H1 (cell line): Measurements from ENCODE around the gene MCAT. TPM values are rescaled to one million over a fixed set of nuclear protein-coding genes. Genes with fewer than 3 reads are reported as not detected.

Experiments used
- BRCA1 ChIP-seq: IDR thresholded peaks from 2 replicates; pipeline ENCODE4 v1.6.1; 2012; ENCODE audit warnings: low read depth, low read length, improper control_type of control experiment
- CTCF ChIP-seq, 3 experiments: IDR thresholded peaks; 1 replicate in 2 of 3; 2 replicates in 1 of 3; pipeline versions ENCODE4 v1.5.1 to v1.6.1; 2011; ENCODE audit warnings: low read length in 3 of 3, mild to moderate bottlenecking in 3 of 3, inconsistent platforms in 2 of 3, low read depth in 1 of 3, moderate library complexity in 1 of 3; ENCODE audit not compliant: insufficient read depth in 1 of 3; ENCODE audit errors: control extremely low read depth in 1 of 3
- FOSL1 ChIP-seq: IDR thresholded peaks from 2 replicates; pipeline ENCODE4 v1.6.1; 2011; ENCODE audit warnings: mild to moderate bottlenecking, low read depth, low read length, moderate library complexity; ENCODE audit not compliant: insufficient read depth
- JUND ChIP-seq: IDR thresholded peaks from 2 replicates; pipeline ENCODE4 v1.6.1; 2011; ENCODE audit warnings: mild to moderate bottlenecking, improper control_type of control experiment, low read length
- KDM5A ChIP-seq: fragments of 200-600 bp; IDR thresholded peaks from 2 replicates; pipeline ENCODE4 v1.7.1; 2012; ENCODE audit warnings: mild to moderate bottlenecking, low read length, inconsistent platforms, mixed read lengths
- TAF1 ChIP-seq: IDR thresholded peaks from 2 replicates; pipeline ENCODE4 v1.6.1; 2011; ENCODE audit warnings: mild to moderate bottlenecking, low read depth, low read length
- polyA plus RNA-seq, 7 experiments: library from polyadenylated mRNA; depleted of rRNA in 3 of 7; stranded (reverse) in 5 of 7; unstranded in 2 of 7; fragments of >200 nt in 5 of 7; fragments of 200-250 nt in 2 of 7; gene quantifications; 1 replicate in 5 of 7; 2 replicates in 1 of 7; 4 replicates in 1 of 7; pipeline versions ENCODE4 v1.2.1 to v1.2.3, GENCODE V29; 2011 to 2013; ENCODE audit warnings: missing spikeins in 2 of 7, mixed read lengths in 2 of 7
- total RNA-seq: library from RNA; stranded (reverse); fragmentation: NEBNext Ultra II Directional; extraction: Animal tissue kit (Norgen Biotek cat#: 25700); gene quantifications from 2 replicates; pipeline ENCODE4 v1.2.1, GENCODE V29; 2021

MCAT gene
- total and polyA plus RNA-seq, 2 of the 8 experiments (the other 6 are each of a cell fraction or from before 2014, with no cell fraction given), result 15.8 to 17.4 TPM

- TF ChIP-seq BRCA1 (no peak), FOSL1 (no peak), TAF1 (no peak), JUND (no peak), KDM5A (no peak), CTCF (IDR thresholded peaks at IDR 0.05; ENCODE audit: control extremely low read depth in 1 of 3, insufficient read depth in 1 of 3, low read depth in 1 of 3, low read length in 3 of 3) (no peak)
Observed at GRCh38 chr22:43173566-43173965, 30.4 kb upstream of the MCAT start (continued).
